ENCODE results near the gene IFNLR1.

Gene IFNLR1

GRCh38 chr1:24121406-24121805 lies 65.7 kb downstream of the IFNLR1 start:
- Histone ChIP-seq H3K4me3 (ENCODE audit: control insufficient read depth in 1 of 7, extremely low read depth in 1 of 7, insufficient read depth in 4 of 7, low read depth in 2 of 7, low read length in 6 of 7) (no peak overlapping the region), H3K4me1 (ENCODE audit: control extremely low read depth in 1 of 4, control insufficient read depth in 4 of 4, insufficient read depth in 4 of 4, low read length in 3 of 4) (no peaks in the 10 kb centered on the region), H3K9me3 (ENCODE audit: control extremely low read depth in 1 of 5, control insufficient read depth in 4 of 5, insufficient read depth in 2 of 5, low read depth in 1 of 5, low read length in 4 of 5) (no peaks in the 10 kb centered on the region), H3K36me3 (ENCODE audit: control insufficient read depth in 4 of 4, insufficient read depth in 4 of 4, low read length in 3 of 4) (no peaks in the 10 kb centered on the region), H3K27ac (ENCODE audit: insufficient read depth in 1 of 2, low read depth in 1 of 2, low read length in 2 of 2, poor library complexity in 1 of 2, severe bottlenecking in 2 of 2) (no peak overlapping the region), H3K27me3 (replicated peaks in 2 of 5; ENCODE audit: control insufficient read depth in 4 of 5, insufficient read depth in 5 of 5, low read length in 4 of 5) (peaks cover 0 to 6% (median 4%) of the 10 kb centered on the region in 5 experiments)
- CTCF ChIA-PET: no interaction called here
- DNase-seq: no peak
- POLR2A ChIA-PET: no interaction called here
- 92% methylated on average over 14 of the region's 14 CpGs for WGBS (ENCODE audit: insufficient coverage)

GRCh38 chr1:24120965-24121364 lies 66.1 kb downstream of the IFNLR1 start:
- WGBS (ENCODE audit: insufficient coverage): 87% methylated on average over 3 of the region's 3 CpGs
- peaks cover 0 to 8% (median 5%) of the 10 kb centered on the region in 5 experiments for H3K27me3 ChIP-seq (replicated peaks in 2 of 5; ENCODE audit: control insufficient read depth in 4 of 5, insufficient read depth in 5 of 5, low read length in 4 of 5)
- ChIA-PET CTCF (no interaction called here), POLR2A (no interaction called here)
- DNase-seq: no peak
- no peaks in the 10 kb centered on the region for H3K9me3 ChIP-seq (ENCODE audit: control extremely low read depth in 1 of 5, control insufficient read depth in 4 of 5, insufficient read depth in 2 of 5, low read depth in 1 of 5, low read length in 4 of 5)
- H3K27ac ChIP-seq (ENCODE audit: insufficient read depth in 1 of 2, low read depth in 1 of 2, low read length in 2 of 2, poor library complexity in 1 of 2, severe bottlenecking in 2 of 2): no peak overlapping the region
- H3K36me3 ChIP-seq (ENCODE audit: control insufficient read depth in 4 of 4, insufficient read depth in 4 of 4, low read length in 3 of 4): no peaks in the 10 kb centered on the region
- no peak overlapping the region for H3K4me3 ChIP-seq (ENCODE audit: control insufficient read depth in 1 of 7, extremely low read depth in 1 of 7, insufficient read depth in 4 of 7, low read depth in 2 of 7, low read length in 6 of 7)
- no peaks in the 10 kb centered on the region for H3K4me1 ChIP-seq (ENCODE audit: control extremely low read depth in 1 of 4, control insufficient read depth in 4 of 4, insufficient read depth in 4 of 4, low read length in 3 of 4)

DNA sequence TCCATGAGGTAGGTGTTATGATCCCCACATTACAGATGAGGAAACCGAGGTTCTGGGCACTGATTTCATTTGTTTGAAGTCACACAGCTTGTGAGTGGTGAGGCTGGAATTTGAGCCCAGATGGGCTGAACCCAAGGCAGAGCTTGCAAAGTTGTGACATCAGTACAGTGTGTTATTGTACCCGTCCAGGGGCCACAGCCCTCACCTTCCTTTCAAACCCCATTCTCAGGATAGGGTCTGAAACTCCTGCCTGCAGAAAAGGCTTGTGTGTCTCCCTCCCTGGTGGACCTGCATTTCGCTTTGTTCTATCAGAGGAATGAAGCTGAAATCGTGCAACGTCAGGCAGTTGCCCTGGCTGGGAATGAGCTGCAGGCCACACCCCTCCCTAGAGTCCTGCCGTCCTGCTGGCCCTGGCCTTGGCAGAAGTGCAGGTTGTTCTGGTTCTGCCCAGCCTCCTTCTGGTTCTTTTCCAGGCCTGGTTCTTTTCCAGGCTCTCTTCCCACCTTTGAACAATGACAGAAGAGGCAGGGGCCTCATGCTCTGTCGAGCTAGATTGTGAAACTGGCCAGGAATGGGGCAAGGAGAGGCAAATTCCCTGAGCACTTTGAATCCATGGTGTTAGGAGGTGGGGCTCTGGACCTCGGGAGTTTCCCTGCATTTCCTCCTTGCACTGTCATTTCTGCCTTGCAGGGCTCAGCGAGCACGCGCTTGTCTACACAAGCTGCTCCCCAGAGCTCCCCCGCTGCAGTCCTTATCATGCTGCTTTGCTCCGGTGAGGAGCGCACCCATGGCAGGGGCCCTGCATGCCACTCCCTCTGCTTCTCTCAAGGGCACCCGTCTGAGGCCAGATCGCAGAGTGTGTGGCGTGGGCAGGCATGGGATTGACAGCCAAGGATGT lies 67.0 kb downstream of the IFNLR1 start:
- no peaks in the 10 kb centered on the region for H3K9me3 ChIP-seq (ENCODE audit: control extremely low read depth in 1 of 5, control insufficient read depth in 4 of 5, insufficient read depth in 2 of 5, low read depth in 1 of 5, low read length in 4 of 5)
- H3K27ac ChIP-seq (ENCODE audit: insufficient read depth in 1 of 2, low read depth in 1 of 2, low read length in 2 of 2, poor library complexity in 1 of 2, severe bottlenecking in 2 of 2): no peak overlapping the region
- POLR2A ChIA-PET: no interaction called here
- H3K4me1 ChIP-seq (ENCODE audit: control extremely low read depth in 1 of 4, control insufficient read depth in 4 of 4, insufficient read depth in 4 of 4, low read length in 3 of 4): no peaks in the 10 kb centered on the region
- 81% methylated on average over 14 of the region's 17 CpGs for WGBS (ENCODE audit: insufficient coverage)
- CTCF ChIA-PET: interaction anchor here (1.4 kb wide), 1 partner anchor 30 kb away, joined by 4 read pairs; no protein-coding TSS in a partner anchor
- H3K4me3 ChIP-seq (ENCODE audit: control insufficient read depth in 1 of 7, extremely low read depth in 1 of 7, insufficient read depth in 4 of 7, low read depth in 2 of 7, low read length in 6 of 7): no peak overlapping the region
- peaks cover 0 to 9% (median 6%) of the 10 kb centered on the region in 5 experiments for H3K27me3 ChIP-seq (replicated peaks in 2 of 5; ENCODE audit: control insufficient read depth in 4 of 5, insufficient read depth in 5 of 5, low read length in 4 of 5)
- no peaks in the 10 kb centered on the region for H3K36me3 ChIP-seq (ENCODE audit: control insufficient read depth in 4 of 4, insufficient read depth in 4 of 4, low read length in 3 of 4)
- DNase-seq: no peak

GRCh38 chr1:24119489-24119858 lies 67.6 kb downstream of the IFNLR1 start:
- Histone ChIP-seq H3K4me1 (ENCODE audit: control extremely low read depth in 1 of 4, control insufficient read depth in 4 of 4, insufficient read depth in 4 of 4, low read length in 3 of 4) (no peaks in the 10 kb centered on the region), H3K27ac (ENCODE audit: insufficient read depth in 1 of 2, low read depth in 1 of 2, low read length in 2 of 2, poor library complexity in 1 of 2, severe bottlenecking in 2 of 2) (no peak overlapping the region), H3K9me3 (ENCODE audit: control extremely low read depth in 1 of 5, control insufficient read depth in 4 of 5, insufficient read depth in 2 of 5, low read depth in 1 of 5, low read length in 4 of 5) (no peaks in the 10 kb centered on the region), H3K27me3 (replicated peaks in 2 of 5; ENCODE audit: control insufficient read depth in 4 of 5, insufficient read depth in 5 of 5, low read length in 4 of 5) (peaks cover 0 to 9% (median 7%) of the 10 kb centered on the region in 5 experiments), H3K36me3 (ENCODE audit: control insufficient read depth in 4 of 4, insufficient read depth in 4 of 4, low read length in 3 of 4) (no peaks in the 10 kb centered on the region), H3K4me3 (ENCODE audit: control insufficient read depth in 1 of 7, extremely low read depth in 1 of 7, insufficient read depth in 4 of 7, low read depth in 2 of 7, low read length in 6 of 7) (no peak overlapping the region)
- 77% methylated on average over 3 of the region's 5 CpGs for WGBS (ENCODE audit: insufficient coverage)
- CTCF ChIA-PET: interaction anchor here (1.4 kb wide), 1 partner anchor 31 kb away, joined by 4 read pairs; no protein-coding TSS in a partner anchor
- POLR2A ChIA-PET: no interaction called here
- no peak for DNase-seq

DNA sequence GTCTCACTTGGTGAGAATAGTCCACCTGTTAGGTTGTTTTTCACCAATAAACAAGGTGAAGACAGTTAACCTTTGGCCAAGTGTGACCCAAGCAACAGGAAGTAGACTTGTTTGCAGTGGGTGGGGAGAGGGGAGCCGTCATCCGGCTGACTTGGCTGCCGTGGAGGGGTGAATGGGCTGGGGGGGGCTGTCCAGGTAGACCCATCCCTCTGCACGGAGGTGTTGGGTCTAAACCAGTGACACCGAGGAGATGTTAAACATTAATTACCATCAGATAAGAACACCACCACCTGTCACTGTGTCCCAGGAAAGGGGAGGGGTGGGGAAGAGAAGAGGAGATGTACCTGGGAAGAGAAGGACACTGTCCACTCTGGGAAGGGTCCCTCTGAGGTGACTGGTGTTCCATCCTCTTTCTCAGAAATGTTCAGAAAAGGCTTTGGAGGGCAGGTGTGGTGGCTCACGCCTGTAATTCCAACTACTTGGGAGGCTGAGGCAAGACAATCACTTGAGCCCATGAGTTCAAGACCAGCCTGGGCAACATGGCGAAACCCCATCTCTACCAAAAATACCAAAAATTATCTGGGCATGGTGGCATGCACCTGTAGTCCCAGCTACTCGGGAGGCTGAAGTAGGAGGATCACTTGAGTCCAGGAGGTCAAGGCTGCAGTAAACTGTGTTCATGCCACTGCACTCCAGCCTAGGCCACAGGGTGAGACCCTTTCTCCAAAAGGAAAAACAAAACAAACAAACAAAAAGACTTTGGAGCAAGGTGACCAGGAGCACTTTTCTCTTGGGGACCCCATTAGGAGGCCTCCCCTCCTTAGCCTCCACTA lies 68.5 kb downstream of the IFNLR1 start:
- POLR2A ChIA-PET: no interaction called here
- H3K4me1 ChIP-seq (ENCODE audit: control extremely low read depth in 1 of 4, control insufficient read depth in 4 of 4, insufficient read depth in 4 of 4, low read length in 3 of 4): no peaks in the 10 kb centered on the region
- H3K36me3 ChIP-seq (ENCODE audit: control insufficient read depth in 4 of 4, insufficient read depth in 4 of 4, low read length in 3 of 4): no peaks in the 10 kb centered on the region
- no peaks in the 10 kb centered on the region for H3K9me3 ChIP-seq (ENCODE audit: control extremely low read depth in 1 of 5, control insufficient read depth in 4 of 5, insufficient read depth in 2 of 5, low read depth in 1 of 5, low read length in 4 of 5)
- no peak overlapping the region for H3K27ac ChIP-seq (ENCODE audit: insufficient read depth in 1 of 2, low read depth in 1 of 2, low read length in 2 of 2, poor library complexity in 1 of 2, severe bottlenecking in 2 of 2)
- no peak overlapping the region for H3K4me3 ChIP-seq (ENCODE audit: control insufficient read depth in 1 of 7, extremely low read depth in 1 of 7, insufficient read depth in 4 of 7, low read depth in 2 of 7, low read length in 6 of 7)
- H3K27me3 ChIP-seq (replicated peaks in 2 of 5; ENCODE audit: control insufficient read depth in 4 of 5, insufficient read depth in 5 of 5, low read length in 4 of 5): peaks cover 0 to 12% (median 7%) of the 10 kb centered on the region in 5 experiments
- CTCF ChIA-PET: no interaction called here
- 63% methylated on average over 4 of the region's 8 CpGs for WGBS (ENCODE audit: insufficient coverage)
- DNase-seq: no peak

- DNase-seq: no peak
- Histone ChIP-seq H3K4me1 (ENCODE audit: control extremely low read depth in 1 of 4, control insufficient read depth in 4 of 4, insufficient read depth in 4 of 4, low read length in 3 of 4) (peaks cover 0 to under 1% (median 0%) of the 10 kb centered on the region in 4 experiments), H3K4me3 (ENCODE audit: control insufficient read depth in 1 of 7, extremely low read depth in 1 of 7, insufficient read depth in 4 of 7, low read depth in 2 of 7, low read length in 6 of 7) (no peak overlapping the region), H3K36me3 (ENCODE audit: control insufficient read depth in 4 of 4, insufficient read depth in 4 of 4, low read length in 3 of 4) (no peaks in the 10 kb centered on the region), H3K27me3 (replicated peaks in 2 of 5; ENCODE audit: control insufficient read depth in 4 of 5, insufficient read depth in 5 of 5, low read length in 4 of 5) (peaks cover 0 to 12% (median 7%) of the 10 kb centered on the region in 5 experiments), H3K27ac (ENCODE audit: insufficient read depth in 1 of 2, low read depth in 1 of 2, low read length in 2 of 2, poor library complexity in 1 of 2, severe bottlenecking in 2 of 2) (no peak overlapping the region), H3K9me3 (ENCODE audit: control extremely low read depth in 1 of 5, control insufficient read depth in 4 of 5, insufficient read depth in 2 of 5, low read depth in 1 of 5, low read length in 4 of 5) (no peaks in the 10 kb centered on the region)
- POLR2A ChIA-PET: no interaction called here
- WGBS (ENCODE audit: insufficient coverage): 97% methylated on average over 10 of the region's 14 CpGs
- CTCF ChIA-PET: no interaction called here
These were observed 69.2 kb downstream of the IFNLR1 start for GRCh38 chr1:24117722-24118409.
